ENCODE measurements around the gene MRAS.

MRAS gene

GRCh38 chr3:138440121-138440521, 91.7 kb downstream of the MRAS start:
- DNase-seq (ENCODE audit: low spot score): no peak
- in situ Hi-C loops (cut with MboI; ENCODE audit: low sequenced_read_pairs, unreplicated experiment): no loop called here
- TF ChIP-seq, protein P1, sequence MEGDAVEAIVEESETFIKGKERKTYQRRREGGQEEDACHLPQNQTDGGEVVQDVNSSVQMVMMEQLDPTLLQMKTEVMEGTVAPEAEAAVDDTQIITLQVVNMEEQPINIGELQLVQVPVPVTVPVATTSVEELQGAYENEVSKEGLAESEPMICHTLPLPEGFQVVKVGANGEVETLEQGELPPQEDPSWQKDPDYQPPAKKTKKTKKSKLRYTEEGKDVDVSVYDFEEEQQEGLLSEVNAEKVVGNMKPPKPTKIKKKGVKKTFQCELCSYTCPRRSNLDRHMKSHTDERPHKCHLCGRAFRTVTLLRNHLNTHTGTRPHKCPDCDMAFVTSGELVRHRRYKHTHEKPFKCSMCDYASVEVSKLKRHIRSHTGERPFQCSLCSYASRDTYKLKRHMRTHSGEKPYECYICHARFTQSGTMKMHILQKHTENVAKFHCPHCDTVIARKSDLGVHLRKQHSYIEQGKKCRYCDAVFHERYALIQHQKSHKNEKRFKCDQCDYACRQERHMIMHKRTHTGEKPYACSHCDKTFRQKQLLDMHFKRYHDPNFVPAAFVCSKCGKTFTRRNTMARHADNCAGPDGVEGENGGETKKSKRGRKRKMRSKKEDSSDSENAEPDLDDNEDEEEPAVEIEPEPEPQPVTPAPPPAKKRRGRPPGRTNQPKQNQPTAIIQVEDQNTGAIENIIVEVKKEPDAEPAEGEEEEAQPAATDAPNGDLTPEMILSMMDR (IDR thresholded peaks at IDR 0.05; ENCODE audit: borderline replicate concordance, control extremely low read depth, extremely low read depth, insufficient read depth, missing control alignments): no peak

DNA sequence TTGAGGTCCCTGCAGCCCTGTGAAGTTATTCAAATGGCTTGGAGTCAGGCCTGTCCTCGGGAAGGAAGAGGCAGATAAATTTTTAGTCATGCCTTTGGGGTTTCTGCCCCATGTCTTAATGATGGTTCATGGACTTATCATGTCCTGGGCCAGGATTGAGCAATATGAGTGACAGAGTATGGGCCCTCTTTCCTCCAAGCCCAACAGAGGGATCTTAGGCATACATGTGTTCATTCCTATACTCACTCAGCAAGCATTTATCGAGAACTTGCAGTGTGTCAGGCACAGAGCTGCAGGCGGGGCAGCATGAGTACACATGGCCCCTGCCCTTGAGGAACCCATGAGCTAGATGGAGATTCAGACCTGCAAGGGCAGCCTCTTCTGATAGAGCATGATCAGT, 92.2 kb downstream of the MRAS start:
- in situ Hi-C loops (cut with MboI; ENCODE audit: low sequenced_read_pairs, unreplicated experiment): no loop called here
- TF ChIP-seq, protein P1 (IDR thresholded peaks at IDR 0.05; ENCODE audit: borderline replicate concordance, control extremely low read depth, extremely low read depth, insufficient read depth, missing control alignments): no peak
- DNase-seq (ENCODE audit: low spot score): no peak

DNA sequence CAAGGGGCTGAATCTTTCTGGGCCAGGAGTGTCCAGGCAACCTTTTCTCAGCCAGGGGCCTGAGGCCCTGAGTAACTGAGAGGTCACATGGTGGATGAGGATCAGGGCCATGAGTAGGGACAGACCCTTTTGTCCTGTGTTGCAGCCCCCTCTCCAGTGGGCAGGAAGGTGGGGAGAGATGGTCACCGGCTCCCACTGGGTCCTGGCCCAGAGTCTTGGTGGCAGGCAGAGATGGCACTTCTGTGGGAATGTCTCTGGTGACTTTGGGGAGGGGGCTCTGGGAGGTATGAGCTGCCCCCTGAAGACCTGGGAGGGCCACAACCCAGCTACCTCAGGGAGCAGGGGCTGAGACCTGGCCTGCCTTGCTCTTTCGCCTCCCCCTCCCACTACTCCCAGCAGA, 92.9 kb downstream of the MRAS start:
- in situ Hi-C loops (cut with MboI; ENCODE audit: low sequenced_read_pairs, unreplicated experiment): no loop called here
- TF ChIP-seq, protein P1 (IDR thresholded peaks at IDR 0.05; ENCODE audit: borderline replicate concordance, control extremely low read depth, extremely low read depth, insufficient read depth, missing control alignments): no peak
- DNase-seq (ENCODE audit: low spot score): no peak

DNA sequence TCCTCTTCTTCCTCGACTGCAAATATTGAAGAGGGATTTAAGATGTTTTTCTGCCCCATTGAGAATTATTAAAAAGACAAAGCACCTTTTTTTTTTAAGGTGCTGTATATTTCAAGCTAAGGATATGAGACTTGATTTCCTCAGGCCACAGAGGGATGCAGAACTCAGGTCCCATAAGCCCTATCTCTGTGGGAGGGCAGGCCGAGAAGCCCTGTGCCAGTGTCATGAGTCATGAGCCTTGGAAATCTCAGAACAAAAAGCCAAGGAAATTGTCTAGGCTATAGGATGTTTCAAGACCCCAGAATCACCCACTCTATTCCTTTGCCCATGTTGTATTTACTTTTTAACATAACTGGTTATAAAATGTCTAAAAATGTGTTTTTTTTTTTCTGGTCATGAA, 93.4 kb downstream of the MRAS start:
- no peak for DNase-seq (ENCODE audit: low spot score)
- in situ Hi-C loops (cut with MboI; ENCODE audit: low sequenced_read_pairs, unreplicated experiment): no loop called here
- TF ChIP-seq, protein P1 (IDR thresholded peaks at IDR 0.05; ENCODE audit: borderline replicate concordance, control extremely low read depth, extremely low read depth, insufficient read depth, missing control alignments): no peak

DNA sequence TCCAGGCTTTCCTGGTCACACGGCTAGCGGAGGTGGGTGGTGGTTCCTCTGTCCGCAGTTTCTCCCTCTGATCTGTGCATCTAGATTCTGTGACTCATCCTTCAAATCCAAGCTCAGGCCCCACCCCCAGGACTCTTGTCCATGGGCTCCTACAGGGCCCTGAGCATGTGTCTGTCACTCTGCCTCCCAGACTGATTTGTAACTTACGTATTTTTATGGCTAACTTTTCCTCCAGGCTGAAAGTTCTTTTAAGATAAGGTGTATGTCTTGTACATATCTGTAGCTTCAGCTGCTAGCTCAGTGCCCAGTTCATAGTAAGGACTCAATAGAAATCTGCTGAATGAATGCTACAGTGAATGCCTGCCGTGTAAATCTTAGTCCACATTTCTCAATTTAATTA, 94.1 kb downstream of the MRAS start:
- TF ChIP-seq, protein P1 (IDR thresholded peaks at IDR 0.05; ENCODE audit: borderline replicate concordance, control extremely low read depth, extremely low read depth, insufficient read depth, missing control alignments): no peak
- in situ Hi-C loops (cut with MboI; ENCODE audit: low sequenced_read_pairs, unreplicated experiment): no loop called here
- DNase-seq (ENCODE audit: low spot score): no peak

- TF ChIP-seq, protein P1 (IDR thresholded peaks at IDR 0.05; ENCODE audit: borderline replicate concordance, control extremely low read depth, extremely low read depth, insufficient read depth, missing control alignments): no peak
- no peak for DNase-seq (ENCODE audit: low spot score)
- in situ Hi-C loops (cut with MboI; ENCODE audit: low sequenced_read_pairs, unreplicated experiment): no loop called here
These were observed 94.7 kb downstream of the MRAS start for GRCh38 chr3:138443091-138443490.

Data from GM13976 (cell line).